Mucosa of descending colon (tissue), 3 donors: ENCODE data around the gene MXRA7. TPM values are rescaled to one million over a fixed set of nuclear protein-coding genes. Genes with fewer than 3 reads are reported as not detected.

Experiments used
- ATAC-seq: fragments of 200-7000 bp; cut with Tn5 transposase; one replicate; pipeline ENCODE4 v1.9.1; 2020; ENCODE audit warnings: mild to moderate bottlenecking, moderate library complexity
- DNase-seq, 3 donors: peaks; one replicate each; pipeline ENCODE4 v3.0.0-alpha.2; 2020
- H3K36me3 ChIP-seq: fragments of 200-600 bp; one replicate; pipeline ENCODE4 v1.8.0; 2021; ENCODE audit warnings: low read depth, mild to moderate bottlenecking
- H3K4me1 ChIP-seq: fragments of 200-600 bp; one replicate; pipeline ENCODE4 v1.8.0; 2021; ENCODE audit warnings: low read depth, mild to moderate bottlenecking
- H3K4me3 ChIP-seq: fragments of 200-600 bp; one replicate; pipeline ENCODE4 v1.8.0; 2021; ENCODE audit warnings: mild to moderate bottlenecking
- H3K9me3 ChIP-seq: fragments of 200-600 bp; one replicate; pipeline ENCODE4 v1.8.0; 2021; ENCODE audit warnings: mild to moderate bottlenecking
- CTCF ChIP-seq: fragments of 200-600 bp; IDR thresholded peaks from one replicate; pipeline ENCODE4 v1.8.0; 2022; ENCODE audit warnings: antibody characterized with exemption, mild to moderate bottlenecking
- intact Hi-C, 2 donors: fragments of 100-400 bp; cut with DNase I in 1 of 2; cut with micrococcal nuclease in 1 of 2; formaldehyde crosslinking; loops; one replicate each; pipeline versions ENCODE4 v1.11.0 to v1.11.1; 2022; cut with DNase I, micrococcal nuclease
- total RNA-seq, 3 donors: library from RNA; stranded (reverse); fragmentation: NEBNext Ultra II Directional in 2 of 3; extraction: Animal tissue kit (Norgen Biotek cat#: 25700) in 2 of 3; gene quantifications; one replicate each; pipeline versions ENCODE4 v1.2.1 to v1.2.4, GENCODE V29; 2021 to 2023
- donor health status: DM: no; HTN: no; CAD: no; lungs with moderate emphysema.
- donor health status: DM: no; HTN: no; CAD: no.
- donor health status: DM: no; HTN: yes; CAD: no.

The MXRA7 gene
- total RNA-seq, 3 donors from 2014 or later: 11.4 to 214 (median 24.5) TPM

GRCh38 chr17:76688165-76688622 lies 22.6 kb downstream of the MXRA7 start:
- TF ChIP-seq CTCF: no peak
- H3K4me1 ChIP-seq: no peaks in the 10 kb centered on the region
- ATAC-seq (peak; percentile 45), DNase-seq (peak in 1 of 3 donors; percentile 50)
- no peaks in the 10 kb centered on the region for H3K36me3 ChIP-seq
- H3K9me3 ChIP-seq: no peaks in the 10 kb centered on the region
- H3K4me3 ChIP-seq: no peak overlapping the region
- intact Hi-C loops: no loop called here

- ATAC-seq: peak; percentile 15
These were observed 23.2 kb downstream of the MXRA7 start for GRCh38 chr17:76687298-76688164.

GRCh38 chr17:76686538-76687297 lies 24.0 kb downstream of the MXRA7 start:
- intact Hi-C loops: no loop called here
- peak in 1 of 3 donors; percentile 40 for DNase-seq
- H3K9me3 ChIP-seq: no peaks in the 10 kb centered on the region
- no peak for ATAC-seq
- H3K4me3 ChIP-seq: no peak overlapping the region
- no peaks in the 10 kb centered on the region for H3K36me3 ChIP-seq
- H3K4me1 ChIP-seq: peaks cover 3% of the 10 kb centered on the region
- no peak for TF ChIP-seq CTCF

More at GRCh38 chr17:76687298-76688164, 23.2 kb downstream of the MXRA7 start:
- no peaks in the 10 kb centered on the region for H3K9me3 ChIP-seq
- no peak overlapping the region for H3K4me3 ChIP-seq
- H3K4me1 ChIP-seq: no peaks in the 10 kb centered on the region
- no peak for TF ChIP-seq CTCF
- H3K36me3 ChIP-seq: no peaks in the 10 kb centered on the region
- intact Hi-C loops: no loop called here
- peak in 1 of 3 donors; percentile 60 for DNase-seq

GRCh38 chr17:76685846-76686245 lies 24.9 kb downstream of the MXRA7 start:
- H3K4me3 ChIP-seq: no peak overlapping the region
- ATAC-seq (no peak), DNase-seq (peak in 1 of 3 donors; percentile 25)
- no peaks in the 10 kb centered on the region for H3K36me3 ChIP-seq
- intact Hi-C loops: no loop called here
- no peaks in the 10 kb centered on the region for H3K9me3 ChIP-seq
- H3K4me1 ChIP-seq: peaks cover 8% of the 10 kb centered on the region
- TF ChIP-seq CTCF: no peak

GRCh38 chr17:76685366-76685765 lies 25.4 kb downstream of the MXRA7 start:
- no peak for TF ChIP-seq CTCF
- intact Hi-C loops: no loop called here
- Histone ChIP-seq H3K9me3 (no peaks in the 10 kb centered on the region), H3K4me3 (no peak overlapping the region), H3K4me1 (peaks cover 8% of the 10 kb centered on the region), H3K36me3 (no peaks in the 10 kb centered on the region)
- DNase-seq (no peak), ATAC-seq (no peak)
